HCT116 (cell line): Measurements from ENCODE around the gene AMPD1. TPM values are rescaled to one million over a fixed set of nuclear protein-coding genes. Genes with fewer than 3 reads are reported as not detected.

Source experiments
- ATAC-seq: fragments of 200-7000 bp; cut with Tn5 transposase; 2 replicates; pipeline ENCODE4 v1.9.1; 2020; ENCODE audit warnings: mild to moderate bottlenecking, moderate library complexity
- BruUV-seq: library from RNA; stranded (reverse); fragments of 400-500 nt; replicated peaks from 2 replicates; lab custom pipeline; 2021; lab: Mats Ljungman, UMichigan
- CTCF ChIA-PET: fragments of 300-600 bp; sonication (Branson Sonifier 250); formaldehyde crosslinking; loops from one replicate; lab custom pipeline; 2021; ENCODE audit warnings: antibody characterized with exemption; lab: Charles Lee
- POLR2A ChIA-PET: fragments of 300-600, 350-600 bp; sonication (Branson Sonifier 250); formaldehyde crosslinking; loops from one replicate; lab custom pipeline; 2021; ENCODE audit warnings: antibody characterized with exemption; lab: Charles Lee
- RAD21 ChIA-PET, 2 experiments: fragments of 300-600 bp; sonication (Branson Sonifier 250); formaldehyde crosslinking; loops; one replicate each; lab custom pipeline; 2023; ENCODE audit warnings: low total read pairs in 2 of 2; ENCODE audit not compliant: uncharacterized antibody in 2 of 2, unreplicated experiment in 2 of 2, low non-redundant PET in 1 of 2; lab: Charles Lee
- DNase-seq: peaks from one replicate; pipeline ENCODE4 v3.0.0-alpha.2; 2010; ENCODE audit warnings: low read depth, low spot score
- H2AFZ ChIP-seq: fragments of 200-600 bp; shearing (Covaris generic), sonication (generic); 2 replicates; pipeline ENCODE4 v1.6.1; 2017; ENCODE audit warnings: low read depth, mixed run types, mixed read lengths, antibody characterized with exemption, low read length; ENCODE audit not compliant: poor library complexity, severe bottlenecking
- H3K27ac ChIP-seq: 2 replicates; pipeline ENCODE4 v1.5.1; 2012; ENCODE audit warnings: low read depth, low read length
- H3K27me3 ChIP-seq: fragments of 200-600 bp; sonication (generic); 2 replicates; pipeline ENCODE4 v1.6.1; 2016; ENCODE audit warnings: mixed run types, low read length, mixed read lengths; ENCODE audit not compliant: insufficient read depth
- H3K36me3 ChIP-seq, 2 experiments: fragments of 200-500 bp in 1 of 2; fragments of 200-600 bp in 1 of 2; sonication (Bioruptor generic) in 1 of 2; sonication (generic) in 1 of 2; 2 replicates each; pipeline versions ENCODE4 v1.5.1 to v1.6.1; 2014 to 2016; ENCODE audit warnings: low read length in 2 of 2, inconsistent platforms in 1 of 2, mixed read lengths in 1 of 2, mixed run types in 1 of 2; ENCODE audit not compliant: insufficient read depth in 2 of 2, control insufficient read depth in 1 of 2
- H3K4me1 ChIP-seq, 2 experiments: fragments of 200-600 bp in 1 of 2; sonication (generic) in 1 of 2; 2 replicates each; pipeline versions ENCODE4 v1.5.1 to v1.6.1; 2012 to 2017; ENCODE audit warnings: low read length in 2 of 2, inconsistent platforms in 1 of 2, mild to moderate bottlenecking in 1 of 2, mixed read lengths in 1 of 2, mixed run types in 1 of 2, moderate library complexity in 1 of 2; ENCODE audit not compliant: insufficient read depth in 2 of 2, control insufficient read depth in 1 of 2
- H3K4me2 ChIP-seq: fragments of 200-600 bp; sonication (generic); 2 replicates; pipeline ENCODE4 v1.6.1; 2017; ENCODE audit warnings: mixed run types, low read length, mixed read lengths
- H3K4me3 ChIP-seq, 2 experiments: fragments of 200-600 bp in 1 of 2; sonication (generic) in 1 of 2; replicated peaks in 1 of 2; 2 replicates each; pipeline ENCODE4 v1.5.1; 2011 to 2016; ENCODE audit warnings: low read length in 2 of 2, control low read depth in 1 of 2, low read depth in 1 of 2, mild to moderate bottlenecking in 1 of 2, mixed read lengths in 1 of 2, mixed run types in 1 of 2
- H3K79me2 ChIP-seq: fragments of 200-600 bp; sonication (generic); 2 replicates; pipeline ENCODE4 v1.6.1; 2017; ENCODE audit warnings: mild to moderate bottlenecking, mixed run types, low read length, moderate library complexity, mixed read lengths; ENCODE audit not compliant: insufficient read depth
- H3K9ac ChIP-seq: fragments of 200-600 bp; sonication (generic); 2 replicates; pipeline ENCODE4 v1.6.1; 2016; ENCODE audit warnings: low read length, mixed read lengths
- H3K9me2 ChIP-seq: fragments of 200-600 bp; sonication (generic), shearing (Covaris generic); 2 replicates; pipeline ENCODE4 v1.6.1; 2017; ENCODE audit warnings: mixed run types, mild to moderate bottlenecking, moderate library complexity; ENCODE audit not compliant: insufficient read depth
- H3K9me3 ChIP-seq, 2 experiments: fragments of 200-500 bp in 1 of 2; fragments of 200-600 bp in 1 of 2; sonication (Bioruptor generic) in 1 of 2; sonication (generic) in 1 of 2; 2 replicates each; pipeline ENCODE4 v1.6.1; 2014 to 2017; ENCODE audit warnings: low read length in 2 of 2, mixed read lengths in 2 of 2, inconsistent platforms in 1 of 2, low read depth in 1 of 2, mild to moderate bottlenecking in 1 of 2, mixed run types in 1 of 2, moderate library complexity in 1 of 2; ENCODE audit not compliant: control insufficient read depth in 1 of 2, insufficient read depth in 1 of 2
- H4K20me1 ChIP-seq: fragments of 200-600 bp; sonication (generic), shearing (Covaris generic); 2 replicates; pipeline ENCODE4 v1.6.1; 2017; ENCODE audit warnings: mixed run types, mild to moderate bottlenecking, moderate library complexity; ENCODE audit not compliant: insufficient read depth
- ATF3 ChIP-seq: IDR thresholded peaks from 2 replicates; pipeline ENCODE4 v1.6.1; 2012
- CTCF ChIP-seq, 3 experiments: fragments of 200-600 bp in 1 of 3; sonication (generic) in 1 of 3; IDR thresholded peaks in 2 of 3; conservative IDR thresholded peaks in 1 of 3; 2 replicates each; pipeline ENCODE4 v1.5.1; 2012 to 2017; ENCODE audit warnings: low read depth in 2 of 3, low read length in 2 of 3, antibody characterized with exemption in 1 of 3, borderline replicate concordance in 1 of 3, control low read depth in 1 of 3, mild to moderate bottlenecking in 1 of 3, mixed read lengths in 1 of 3, mixed run types in 1 of 3, moderate library complexity in 1 of 3; ENCODE audit not compliant: insufficient read depth in 1 of 3
- ELF1 ChIP-seq: IDR thresholded peaks from 2 replicates; pipeline ENCODE4 v1.6.1; 2012; ENCODE audit warnings: low read depth, borderline replicate concordance
- EZH2 ChIP-seq: fragments of 200-600 bp; sonication (generic); IDR thresholded peaks from 2 replicates; pipeline ENCODE4 v1.6.1; 2017; ENCODE audit warnings: antibody characterized with exemption, mixed run types
- JUND ChIP-seq: IDR thresholded peaks from 2 replicates; pipeline ENCODE4 v1.6.1; 2012
- MAX ChIP-seq: IDR thresholded peaks from 2 replicates; pipeline ENCODE4 v1.6.1; 2012
- POLR2A ChIP-seq: IDR thresholded peaks from 2 replicates; pipeline ENCODE4 v1.7.0; 2011; ENCODE audit warnings: borderline replicate concordance; ENCODE audit not compliant: insufficient read depth, insufficient read length; ENCODE audit errors: extremely low read depth
- REST ChIP-seq: IDR thresholded peaks from 2 replicates; pipeline ENCODE4 v1.6.1; 2012; ENCODE audit warnings: low read depth
- ZNF274 ChIP-seq: fragments of 200-500 bp; sonication (Bioruptor generic); IDR thresholded peaks from 2 replicates; pipeline ENCODE4 v1.6.1; 2014; ENCODE audit warnings: mild to moderate bottlenecking, low read depth, low read length, inconsistent platforms
- intact Hi-C: fragments of 100-400 bp; cut with micrococcal nuclease; formaldehyde crosslinking; loops from 2 replicates; pipeline ENCODE4 v1.10.0; 2022
- total RNA-seq: library from RNA; stranded (reverse); gene quantifications from one replicate; pipeline ENCODE4 v1.2.1, GENCODE V29; 2021; ENCODE audit not compliant: unreplicated experiment

The AMPD1 gene
- total RNA-seq, 1 experiment from 2014 or later = not detected

GRCh38 chr1:114696810-114697209, 1.5 kb upstream of the AMPD1 start:
- intact Hi-C loops = no loop called here
- no peaks in the 10 kb centered on the region for H3K4me1 ChIP-seq
- POLR2A ChIA-PET = no interaction called here
- CTCF ChIA-PET = no interaction called here
- no peak overlapping the region for H3K4me2 ChIP-seq
- H3K9ac ChIP-seq = no peak overlapping the region
- RAD21 ChIA-PET = no interaction called here
- TF ChIP-seq ATF3 (no peak), MAX (no peak), ZNF274 (no peak), REST (no peak), POLR2A (no peak), EZH2 (no peak), CTCF (IDR thresholded peaks at IDR 0.05 in 2 of 3, conservative IDR thresholded peaks at IDR 0.05 in 1 of 3; ENCODE audit: borderline replicate concordance in 1 of 3, insufficient read depth in 1 of 3, low read depth in 2 of 3, low read length in 2 of 3) (no peak), ELF1 (no peak), JUND (no peak)
- no peaks in the 10 kb centered on the region for H3K79me2 ChIP-seq
- H3K27me3 ChIP-seq = no peaks in the 10 kb centered on the region
- no TSS peak for BruUV-seq
- DNase-seq (no peak), ATAC-seq (no peak)
- H3K36me3 ChIP-seq = no peaks in the 10 kb centered on the region
- H2AFZ ChIP-seq = no peak overlapping the region
- no peak overlapping the region for H3K4me3 ChIP-seq
- no peak overlapping the region for H3K27ac ChIP-seq
- no peaks in the 10 kb centered on the region for H4K20me1 ChIP-seq
- no peaks in the 10 kb centered on the region for H3K9me3 ChIP-seq
- H3K9me2 ChIP-seq = no peaks in the 10 kb centered on the region
